Measurements from ENCODE around the gene FAM78A. TPM values are rescaled to one million over a fixed set of nuclear protein-coding genes. Genes with fewer than 3 reads are reported as not detected.
A peak's percentile ranks its signal among the peaks of the same experiment; 100 is the strongest.
"Not testable (repeated sequence)": the region's sequence is repeated elsewhere in the genome, so short reads cannot be mapped to it uniquely, and the experiment has no call there.

FAM78A gene
- total and polyA plus RNA-seq, 10 donors: 17.0 to 40.3 (median 28.5) TPM

GRCh38 chr9:131214876-131215275 lies 61.4 kb downstream of the FAM78A start:
- Histone ChIP-seq H3K27me3 (replicated peaks in 1 of 7) (no peaks in the 10 kb centered on the region), H3K4me1 (peaks cover 0 to 19% (median 9%) of the 10 kb centered on the region in 6 donors), H3K9me3 (peaks cover 4 to 28% (median 22%) of the 10 kb centered on the region in 8 donors), H3K36me3 (peaks cover 0 to 86% (median 25%) of the 10 kb centered on the region in 6 donors), H3K27ac (peak overlapping the region in 4 of 8 donors; percentile 20 to 55 (median 34)), H3K4me3 (no peak overlapping the region)
- intact Hi-C loops (cut with DNase I; ENCODE audit: low total_unique reads): no loop called here
- DNase-seq: no peak
- TF ChIP-seq CTCF (IDR thresholded peaks at IDR 0.05 in 8 of 11, conservative IDR thresholded peaks at IDR 0.05 in 3 of 11) (no peak), POLR2AphosphoS5 (IDR thresholded peaks at IDR 0.05) (peak in 1 of 3 donors; percentile 74), POLR2A (IDR thresholded peaks at IDR 0.05) (no peak)
- WGBS, 5 donors: 43 to 52% (median 49%) methylated on average over 4 of the region's 4 CpGs

- peaks cover 0 to 86% (median 26%) of the 10 kb centered on the region in 6 donors for H3K36me3 ChIP-seq
- TF ChIP-seq CTCF (IDR thresholded peaks at IDR 0.05 in 8 of 11, conservative IDR thresholded peaks at IDR 0.05 in 3 of 11): no peak
- TF ChIP-seq POLR2AphosphoS5 (IDR thresholded peaks at IDR 0.05): no peak
- TF ChIP-seq POLR2A (IDR thresholded peaks at IDR 0.05): no peak
- DNase-seq: no peak
- no peaks in the 10 kb centered on the region for H3K27me3 ChIP-seq (replicated peaks in 1 of 7)
- intact Hi-C loops (cut with DNase I; ENCODE audit: low total_unique reads): no loop called here
- peaks cover 4 to 28% (median 22%) of the 10 kb centered on the region in 8 donors for H3K9me3 ChIP-seq
- no peak overlapping the region for H3K4me3 ChIP-seq
- 62 to 72% (median 66%) methylated on average over 7 of the region's 7 CpGs for WGBS, 5 donors
- peak overlapping the region in 5 of 8 donors; percentile 4 to 55 (median 23) for H3K27ac ChIP-seq
- peaks cover 0 to 19% (median 9%) of the 10 kb centered on the region in 6 donors for H3K4me1 ChIP-seq
Observed at GRCh38 chr9:131214286-131214856, 61.9 kb downstream of the FAM78A start.

DNA sequence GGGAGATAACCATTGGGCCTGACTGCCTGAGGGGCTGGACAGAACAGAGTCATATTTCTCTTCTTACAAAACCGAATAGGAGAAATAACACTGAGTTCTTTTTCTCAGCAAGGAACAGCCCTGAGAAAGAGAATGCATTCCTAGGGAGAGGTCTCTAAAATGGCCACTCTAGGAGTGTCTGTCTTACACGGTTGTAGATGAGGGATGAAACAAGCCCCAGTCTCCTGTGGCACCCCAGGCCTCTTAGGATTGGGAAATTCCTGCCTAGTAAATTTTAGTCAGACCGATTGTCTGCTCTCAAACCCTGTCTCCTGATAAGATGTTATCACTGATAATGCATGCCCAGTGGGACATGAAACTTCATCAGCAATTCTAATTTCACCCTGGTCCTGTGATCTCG lies 64.4 kb downstream of the FAM78A start:
- H3K27ac ChIP-seq; H3K4me3 ChIP-seq; DNase-seq; intact Hi-C loops (cut with DNase I; ENCODE audit: low total_unique reads); H3K27me3 ChIP-seq (replicated peaks in 1 of 7): not testable (repeated sequence)
- WGBS, 5 donors: 92 to 98% (median 93%) methylated on average over 4 of the region's 4 CpGs
- H3K4me1 ChIP-seq: peaks cover 0 to 19% (median 9%) of the 10 kb centered on the region in 6 donors
- H3K36me3 ChIP-seq: peaks cover 0 to 86% (median 28%) of the 10 kb centered on the region in 6 donors
- H3K9me3 ChIP-seq: peaks cover 4 to 28% (median 22%) of the 10 kb centered on the region in 8 donors

Other genes starting within 250 kb of the FAM78A start
- gene AIF1L, start 180.0 kb downstream of the FAM78A start, total RNA-seq: 100 to 1,000 TPM; 141 to 596 (median 254) TPM
- 100 to 1,000 TPM in 1 of 3 donors, 10 to 100 TPM in 2; 47.4 to 251 (median 59.4) TPM for gene AIF1L, start 180.0 kb downstream of the FAM78A start, polyA plus RNA-seq
- 100 to 1,000 TPM in 6 of 7 donors, 10 to 100 TPM in 1; 70.4 to 182 (median 140) TPM for gene NUP214, start 150.9 kb downstream of the FAM78A start, total RNA-seq
- 10 to 100 TPM; 21.4 to 54.7 (median 54.2) TPM for gene NUP214, start 150.9 kb downstream of the FAM78A start, polyA plus RNA-seq
- gene PLPP7, start 13.2 kb upstream of the FAM78A start, total RNA-seq: 1 to 10 TPM; 2.3 to 3.8 (median 3.1) TPM
- gene PLPP7, start 13.2 kb upstream of the FAM78A start, polyA plus RNA-seq: 1 to 10 TPM; 1.1 to 2.1 (median 1.3) TPM
- gene PRRC2B, start 117.6 kb upstream of the FAM78A start, total RNA-seq: 100 to 1,000 TPM; 136 to 235 (median 186) TPM
- gene PRRC2B, start 117.6 kb upstream of the FAM78A start, polyA plus RNA-seq: 10 to 100 TPM; 23.3 to 63.1 (median 31.4) TPM
- 10 to 100 TPM; 24.5 to 45.8 (median 30.0) TPM for gene POMT1, start 226.4 kb upstream of the FAM78A start, total RNA-seq
- 10 to 100 TPM; 20.4 to 66.5 (median 47.5) TPM for gene POMT1, start 226.4 kb upstream of the FAM78A start, polyA plus RNA-seq

Data from spleen (tissue), 11 donors.